Vagina (tissue), 2 donors: ENCODE measurements around the gene ANXA10.

Experiments used
- CTCF ChIP-seq, 3 experiments: fragments of 450-650 bp in 2 of 3; fragments of 200-600 bp in 1 of 3; sonication (generic) in 1 of 3; IDR thresholded peaks; one replicate each; pipeline ENCODE4 v1.5.1; 2017 to 2019; ENCODE audit warnings: antibody characterized with exemption in 3 of 3, mild to moderate bottlenecking in 2 of 3, moderate library complexity in 2 of 3
- POLR2A ChIP-seq, 2 donors: fragments of 450-650 bp; IDR thresholded peaks; one replicate each; pipeline ENCODE4 v1.6.1; 2017; ENCODE audit warnings: antibody characterized with exemption in 2 of 2, mild to moderate bottlenecking in 2 of 2, moderate library complexity in 2 of 2
- POLR2AphosphoS5 ChIP-seq, 2 donors: sonication (generic); formaldehyde crosslinking; IDR thresholded peaks; one replicate each; pipeline ENCODE4 v1.9.0; 2017; ENCODE audit warnings: antibody characterized with exemption in 2 of 2, mild to moderate bottlenecking in 2 of 2, low read depth in 1 of 2; ENCODE audit not compliant: insufficient read depth in 1 of 2

GRCh38 chr4:168101026-168101425, 8.7 kb downstream of the ANXA10 start:
- no peak for TF ChIP-seq POLR2A (IDR thresholded peaks at IDR 0.05)
- TF ChIP-seq CTCF (IDR thresholded peaks at IDR 0.05), result no peak
- TF ChIP-seq POLR2AphosphoS5 (IDR thresholded peaks at IDR 0.05; ENCODE audit: insufficient read depth in 1 of 2, low read depth in 1 of 2), result no peak
